Stimulated activated CD4-positive, alpha-beta T cell treated with anti-CD3 and anti-CD28 coated beads, Interleukin-4, amount 100 ng/mL, for 24 hours (primary cell): ENCODE results near the gene TMEM184B.

ENCODE experiments used
- DNase-seq: peaks from one replicate; pipeline ENCODE4 v3.0.0-alpha.2; 2020

The TMEM184B gene

DNA sequence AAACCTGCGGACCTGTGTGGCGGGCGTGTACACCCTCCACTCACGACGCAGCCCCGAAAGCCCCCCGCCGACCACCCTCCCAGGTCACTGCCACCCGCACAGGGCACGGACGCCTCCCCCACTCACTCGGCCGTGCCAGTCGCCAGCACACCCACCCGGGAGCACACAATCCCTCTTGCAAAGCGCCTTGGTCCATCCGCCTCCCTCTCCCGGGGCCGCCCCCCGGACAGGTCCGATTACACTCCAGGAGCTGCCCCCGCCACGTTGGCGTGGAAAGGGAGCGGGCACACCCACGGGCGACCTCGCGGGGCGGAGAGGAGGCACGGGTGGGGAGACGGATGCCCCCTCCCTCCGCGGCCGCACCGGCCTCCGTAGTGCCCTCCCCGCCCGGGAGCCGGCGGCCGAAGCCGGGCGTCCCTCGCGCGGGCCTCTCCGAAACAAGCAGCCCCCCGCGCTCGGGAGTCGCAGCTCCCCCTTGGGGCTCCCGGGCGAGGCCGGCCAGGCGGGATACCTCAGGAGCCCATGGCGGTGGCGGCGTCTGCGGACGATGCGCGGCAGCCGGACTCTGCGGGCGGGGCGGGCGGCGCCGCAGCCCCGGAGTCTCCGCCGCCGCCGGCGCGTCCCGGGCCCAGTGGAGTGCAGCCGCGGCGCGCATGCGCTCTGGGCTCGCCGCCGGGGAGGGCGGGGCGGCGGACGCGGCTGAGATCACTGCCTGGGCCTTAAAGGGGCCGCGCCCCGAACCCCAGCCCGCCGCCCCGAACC is at the start of gene TMEM184B:
TSS of gene TMEM184B (minus strand) at position 638 of the 762 bp plus-strand sequence. CDS start 25,049 bp downstream, outside the sequence.
- DNase-seq: peak; percentile 78

DNA sequence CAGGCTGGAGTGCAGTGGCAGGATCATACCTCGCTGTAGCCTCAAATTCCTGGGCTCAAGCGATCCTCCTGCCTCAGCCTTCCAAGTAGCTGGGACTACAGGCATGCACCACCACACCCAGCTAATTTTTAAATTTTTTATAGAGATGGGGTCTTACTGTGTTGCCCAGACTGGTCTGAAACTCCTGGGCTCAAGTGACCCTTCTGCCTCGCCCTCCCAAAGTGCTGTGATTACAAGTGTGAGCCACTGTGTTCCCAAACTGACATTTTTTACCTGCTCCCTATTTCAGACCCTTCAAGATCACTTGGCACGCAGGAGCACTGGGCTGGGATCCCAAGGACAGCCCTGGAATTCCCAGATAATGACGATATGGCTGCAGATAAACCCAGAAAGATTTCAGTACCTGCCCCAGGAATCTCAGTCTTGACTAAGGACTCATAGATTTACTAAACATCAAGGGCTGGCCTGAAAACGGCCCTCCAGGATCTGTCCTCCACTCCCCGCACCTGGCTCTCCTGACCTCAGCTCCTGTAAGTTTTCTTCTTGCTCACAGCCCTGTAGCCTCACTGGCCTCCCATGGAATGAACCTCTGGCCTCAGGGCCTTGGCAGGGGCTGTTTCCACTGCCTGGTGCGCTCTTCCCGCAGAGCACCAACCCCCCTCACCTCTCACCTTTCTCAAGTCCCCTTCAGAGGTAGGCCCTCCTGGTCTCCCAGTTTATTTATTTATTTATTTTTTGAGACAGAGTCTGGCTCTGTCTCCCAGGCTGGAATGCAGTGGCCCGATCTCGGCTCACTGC is 48.0 kb upstream of the TMEM184B start:
- no peak for DNase-seq

- no peak for DNase-seq
These were observed 46.3 kb upstream of the TMEM184B start for GRCh38 chr22:38318792-38319773.

DNA sequence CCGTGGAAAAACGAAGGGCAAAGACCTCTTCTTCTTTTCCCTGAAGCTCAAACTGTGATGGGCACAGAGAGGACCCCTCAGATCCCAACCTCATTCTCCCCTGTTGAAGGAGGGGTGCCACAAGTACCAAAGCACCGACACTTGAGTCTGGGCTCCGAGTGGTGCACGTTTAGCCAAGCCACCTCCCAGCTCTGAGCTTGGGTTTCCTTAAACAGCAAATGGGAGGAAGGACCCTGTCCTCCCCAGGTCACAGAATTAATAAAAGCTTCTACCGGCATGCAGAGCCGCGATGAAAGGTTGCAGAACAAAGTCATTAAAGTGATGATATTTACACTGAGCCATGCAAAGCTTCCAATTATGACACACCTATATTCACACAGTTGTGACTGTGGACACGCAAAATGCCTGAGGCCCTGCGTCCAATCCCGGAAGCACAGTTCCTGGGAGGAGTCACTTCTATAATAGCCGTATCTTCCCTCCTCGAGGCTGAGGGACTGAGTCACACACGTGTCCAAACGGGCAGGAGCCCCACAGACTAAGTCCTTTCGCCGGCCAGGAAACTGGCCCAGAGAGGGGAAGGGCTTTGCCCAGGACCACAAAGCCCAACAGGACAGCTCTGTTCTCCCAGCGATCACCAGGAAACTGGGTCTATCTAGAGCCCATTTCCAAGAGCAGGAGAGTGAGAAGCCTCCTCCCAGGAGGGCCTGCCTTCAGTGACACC is 45.3 kb upstream of the TMEM184B start:
- no peak for DNase-seq

DNA sequence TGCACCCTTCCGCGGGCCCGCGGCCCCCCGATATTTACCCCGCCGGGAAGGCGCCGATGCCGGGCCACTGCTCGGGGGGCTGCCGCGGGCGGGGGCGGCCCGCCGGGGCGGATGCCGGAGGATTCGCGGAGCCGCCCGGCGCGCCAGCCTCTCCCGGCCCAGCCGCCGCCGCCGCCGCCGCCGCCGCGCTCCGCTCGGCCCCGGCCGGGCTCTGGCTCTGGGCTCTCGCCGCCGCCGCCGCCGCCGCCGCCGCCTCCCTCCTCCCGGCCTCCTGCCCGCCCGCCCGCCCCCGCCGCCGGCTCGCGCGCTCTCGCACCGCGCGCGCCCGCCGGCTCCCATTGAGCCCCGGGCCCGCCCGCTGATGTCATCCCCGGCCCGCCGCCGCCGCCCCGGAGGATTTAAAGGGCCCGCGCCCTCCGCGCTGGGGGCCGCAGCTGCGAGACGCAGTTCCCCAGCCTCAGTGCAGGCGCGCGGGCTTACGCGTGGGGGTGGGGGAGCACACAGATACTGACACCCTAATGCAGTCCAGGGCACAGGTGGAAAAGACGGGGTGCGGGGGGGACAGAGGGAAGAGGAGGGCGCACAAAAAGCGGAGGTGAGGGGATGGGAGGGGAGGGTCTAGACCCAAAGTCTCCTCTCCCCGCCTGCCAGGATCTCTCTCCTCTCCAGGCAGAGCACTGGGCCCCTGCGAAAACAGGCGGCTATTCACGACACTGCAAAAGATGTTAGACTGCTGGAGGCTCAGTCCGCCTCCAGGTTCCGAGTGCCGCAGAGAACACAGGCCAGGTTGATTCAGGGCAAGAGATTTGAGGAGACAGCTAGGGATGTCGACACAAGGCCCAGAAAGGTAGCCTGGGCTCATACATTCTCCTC is 44.5 kb upstream of the TMEM184B start, which contains the start of gene CSNK1E:
TSS of gene CSNK1E (minus strand) at position 312 of the 873 bp plus-strand sequence. CDS start 3,276 bp downstream, outside the sequence.
- DNase-seq: peak; percentile 69

DNA sequence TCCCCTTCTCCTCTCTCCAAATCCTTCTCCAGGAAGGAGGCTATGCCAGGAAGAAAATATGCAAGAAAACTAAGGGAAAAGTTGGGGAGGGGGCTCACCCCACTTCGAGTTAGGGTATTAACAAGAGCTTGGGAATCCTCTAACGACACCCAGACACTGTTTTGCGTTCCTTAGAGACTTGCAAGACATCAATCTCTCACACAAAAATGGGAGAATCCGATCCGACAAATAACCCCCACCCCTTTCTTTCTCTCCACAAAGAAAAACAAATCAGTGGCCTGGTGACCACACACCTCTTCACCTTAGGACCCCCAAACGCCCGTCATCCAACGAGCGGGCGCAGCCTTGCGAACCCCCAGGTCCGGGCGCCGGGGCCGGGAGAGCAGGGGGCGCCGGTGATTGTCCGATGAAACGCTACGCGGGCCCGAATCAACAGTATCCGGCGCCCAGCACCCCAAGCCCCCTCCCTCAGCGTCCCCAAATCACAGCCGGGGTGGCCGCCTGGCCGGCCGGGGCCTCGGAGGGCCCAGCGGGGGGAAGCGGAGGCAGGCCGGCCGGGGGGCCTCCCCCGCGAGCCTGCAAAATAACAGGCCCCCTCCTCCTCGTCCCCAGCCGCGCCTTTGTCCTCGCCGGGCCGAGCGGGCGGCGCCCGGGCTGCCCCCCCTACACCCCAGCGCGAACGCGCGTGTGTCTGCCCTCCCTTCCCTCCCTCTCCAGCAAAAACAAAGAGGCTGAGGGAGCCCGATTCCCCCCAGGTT is 43.7 kb upstream of the TMEM184B start:
- peak; percentile 44 for DNase-seq

- DNase-seq: peak; percentile 10
These were observed 43.1 kb upstream of the TMEM184B start for GRCh38 chr22:38315823-38316363.

DNA sequence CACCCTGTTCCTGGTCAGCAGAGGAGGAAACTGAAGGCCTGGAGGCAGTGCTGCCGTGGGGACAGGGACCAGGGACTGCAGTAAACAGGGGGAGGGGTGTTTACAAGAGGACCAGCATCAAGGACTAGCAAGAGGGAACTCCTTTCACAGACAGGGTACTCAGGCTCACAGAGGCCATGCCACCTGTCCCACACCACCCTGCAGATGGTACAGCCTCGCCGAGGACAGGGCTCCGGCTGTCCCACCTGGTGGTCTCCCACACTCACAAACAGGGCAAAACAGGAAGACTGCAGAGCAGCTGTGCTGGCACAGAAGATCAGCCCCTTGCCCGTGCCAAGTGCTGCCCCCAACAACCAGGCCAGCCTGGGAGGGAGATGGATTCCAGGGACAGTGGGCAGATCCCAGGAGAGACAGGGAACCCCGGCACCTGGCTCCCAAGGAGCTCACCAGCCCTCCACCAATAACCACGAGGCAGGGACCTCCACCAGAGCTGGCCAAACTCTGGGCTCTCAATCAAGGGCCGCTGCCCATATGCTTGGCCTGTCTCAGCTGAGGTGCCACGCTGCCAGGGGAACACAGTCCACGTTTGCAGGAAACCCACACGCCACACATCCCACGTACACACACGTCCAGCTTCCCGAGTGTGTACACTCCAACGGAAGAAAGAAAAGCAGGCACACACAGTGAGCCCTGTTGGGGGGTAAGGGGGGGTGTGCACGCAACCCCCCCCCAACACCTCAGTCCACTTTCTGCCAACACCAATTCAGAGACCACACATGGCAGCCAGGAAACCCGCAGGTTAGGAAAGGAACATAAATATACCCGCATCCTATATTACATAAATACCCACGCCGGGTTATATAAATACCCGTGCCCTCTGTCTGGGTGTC is 42.4 kb upstream of the TMEM184B start:
- peak; percentile 6 for DNase-seq

- DNase-seq: no peak
These were observed 41.5 kb upstream of the TMEM184B start for GRCh38 chr22:38314051-38314932.

- DNase-seq: no peak
These were observed 40.7 kb upstream of the TMEM184B start for GRCh38 chr22:38313384-38313955.

- DNase-seq: no peak
These were observed 39.5 kb upstream of the TMEM184B start for GRCh38 chr22:38312261-38312800.

DNA sequence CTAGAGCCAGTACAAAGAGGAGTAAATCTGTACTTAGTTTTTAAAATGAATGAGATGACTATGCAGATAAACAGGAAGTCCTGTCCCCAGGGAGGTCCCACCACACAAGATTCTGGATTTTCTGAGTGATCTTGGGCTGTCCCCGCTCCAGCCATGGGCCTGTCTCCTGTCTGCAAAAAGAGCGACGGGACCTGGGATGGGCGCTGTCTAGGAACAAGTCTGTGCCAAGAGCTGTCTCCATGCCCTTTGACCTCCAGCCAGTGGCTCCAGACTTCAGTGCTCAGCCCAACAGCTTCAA is 38.5 kb upstream of the TMEM184B start:
- DNase-seq: no peak

- no peak for DNase-seq
These were observed 37.9 kb upstream of the TMEM184B start for GRCh38 chr22:38310518-38311322.

DNA sequence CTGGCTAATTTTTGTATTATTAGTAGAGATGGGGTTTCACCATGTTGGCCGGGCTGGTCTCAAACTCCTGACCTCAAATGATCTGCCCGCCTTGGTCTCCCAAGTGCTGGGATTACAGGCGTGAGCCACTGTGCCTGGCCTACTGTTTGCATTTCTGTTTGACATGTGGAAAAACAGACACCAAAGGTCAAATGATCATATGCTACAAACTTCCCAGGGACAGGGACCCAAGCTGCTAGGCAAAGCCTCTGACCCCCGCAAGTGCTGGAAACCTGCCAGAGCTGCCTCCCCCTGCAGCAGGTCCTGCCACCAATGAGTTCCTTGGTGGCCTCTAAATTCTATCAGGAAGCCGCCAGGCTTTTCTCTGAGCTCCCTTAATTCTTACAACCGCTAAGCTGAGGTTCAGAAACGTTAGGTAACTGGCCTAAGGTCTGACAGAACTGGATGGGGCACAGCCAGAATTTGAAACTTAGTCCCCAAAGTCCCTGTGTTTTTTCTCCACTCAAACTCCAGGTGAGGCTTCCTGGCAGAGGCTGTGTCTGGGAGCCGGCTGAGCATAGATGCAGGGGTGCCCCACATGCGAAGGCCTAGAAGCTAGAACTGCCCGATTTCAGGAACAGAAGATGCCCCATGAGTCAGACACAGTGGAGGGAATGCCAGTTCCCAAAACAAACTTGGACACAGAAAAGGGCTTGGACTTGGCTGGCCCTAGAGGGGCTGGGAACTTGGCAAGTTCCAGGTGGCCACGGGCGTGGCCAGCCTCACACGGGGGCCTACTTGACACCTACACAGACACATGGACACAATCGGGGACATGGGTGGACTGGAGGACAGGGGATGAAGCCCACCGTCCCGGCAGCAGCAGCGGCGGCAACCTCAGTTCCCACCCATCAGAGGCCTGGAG is 37.1 kb upstream of the TMEM184B start:
- no peak for DNase-seq

GRCh38 chr22:38308791-38309498 is 36.1 kb upstream of the TMEM184B start:
- DNase-seq: no peak
